Left lung (tissue), 10 donors: ENCODE results near the gene C11orf98. TPM values are rescaled to one million over a fixed set of nuclear protein-coding genes. Genes with fewer than 3 reads are reported as not detected.
A peak's percentile ranks its signal among the peaks of the same experiment; 100 is the strongest.
"Not testable (repeated sequence)": the region's sequence is repeated elsewhere in the genome, so short reads cannot be mapped to it uniquely, and the experiment has no call there.

Source experiments
- ATAC-seq: fragments of 200-7000 bp; cut with Tn5 transposase; one replicate; pipeline ENCODE4 v1.9.1; 2020; ENCODE audit warnings: moderate library complexity
- DNase-seq, 4 donors: peaks; one replicate each; pipeline ENCODE4 v3.0.0-alpha.2; 2013 to 2020
- H3K27ac ChIP-seq, 2 donors: fragments of 200-600 bp; sonication (generic) in 1 of 2; one replicate each; pipeline versions ENCODE4 v1.5.0 to v1.8.0; 2020 to 2021
- H3K27me3 ChIP-seq, 2 donors: fragments of 200-600 bp; sonication (generic) in 1 of 2; one replicate each; pipeline versions ENCODE4 v1.5.0 to v1.8.0; 2020 to 2021
- H3K36me3 ChIP-seq, 2 donors: fragments of 200-600 bp; sonication (generic) in 1 of 2; one replicate each; pipeline versions ENCODE4 v1.5.0 to v1.8.0; 2020 to 2021
- H3K4me1 ChIP-seq, 2 donors: fragments of 200-600 bp; one replicate each; pipeline ENCODE4 v1.8.0; 2021
- H3K4me3 ChIP-seq, 2 donors: fragments of 200-600 bp; sonication (generic) in 1 of 2; one replicate each; pipeline versions ENCODE4 v1.5.0 to v1.8.0; 2020 to 2021; ENCODE audit warnings: mild to moderate bottlenecking in 1 of 2
- H3K9me3 ChIP-seq, 2 donors: fragments of 200-600 bp; sonication (generic) in 1 of 2; one replicate each; pipeline versions ENCODE4 v1.5.0 to v1.8.0; 2020 to 2021
- intact Hi-C, 2 donors: fragments of 100-400 bp; cut with DNase I; formaldehyde crosslinking; loops; one replicate each; pipeline versions ENCODE4 v1.11.2 to v1.14.2; 2022
- polyA plus RNA-seq, 6 donors: library from polyadenylated mRNA; unstranded; fragments of 120-200 nt; gene quantifications; one replicate each; pipeline ENCODE4 v1.2.1, GENCODE V29; 2013; ENCODE audit not compliant: insufficient read length in 6 of 6
- total RNA-seq, 2 donors: library from RNA; stranded (reverse); fragmentation: NEBNext Ultra II Directional; extraction: Animal tissue kit (Norgen Biotek cat#: 25700); gene quantifications; one replicate each; pipeline ENCODE4 v1.2.1, GENCODE V29; 2021
- TF ChIP-seq, protein P1 (sequence below), 2 donors: fragments of 200-600 bp; sonication (generic) in 1 of 2; IDR thresholded peaks; one replicate each; pipeline versions ENCODE4 v1.5.0 to v1.8.0; 2021; ENCODE audit warnings: antibody characterized with exemption in 2 of 2
- donor health status: DM: no; HTN: yes; CAD: no.
- donor health status: DM: no; HTN: no; CAD: no.

C11orf98 gene
- total and polyA plus RNA-seq, 8 donors: 42.6 to 65.5 (median 51.1) TPM

DNA sequence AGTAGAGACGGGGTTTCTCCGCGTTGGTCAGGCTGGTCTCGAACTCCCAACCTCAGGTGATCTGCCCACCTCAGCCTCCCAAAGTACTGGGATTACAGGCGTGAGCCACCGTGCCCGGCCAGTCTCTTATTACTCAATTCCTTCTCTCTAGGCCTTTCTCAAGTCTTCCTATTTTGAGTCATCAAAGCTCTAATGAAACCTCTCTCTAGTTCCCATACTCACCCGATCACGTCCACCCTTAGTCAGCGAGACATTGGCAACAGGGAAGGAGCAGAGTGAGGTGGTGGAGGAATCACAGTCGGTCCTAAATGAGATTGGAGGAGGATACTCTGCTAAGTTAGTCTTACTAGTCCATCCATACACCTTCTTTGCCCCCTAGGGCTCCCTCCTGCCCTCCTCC lies 37.2 kb upstream of the C11orf98 start:
- Histone ChIP-seq H3K9me3 (no peaks in the 10 kb centered on the region), H3K36me3 (peaks cover 0 to 25% of the 10 kb centered on the region in 2 donors), H3K4me3 (no peak overlapping the region), H3K27ac (no peak overlapping the region), H3K4me1 (peaks cover 12 to 31% of the 10 kb centered on the region in 2 donors), H3K27me3 (no peaks in the 10 kb centered on the region)
- no peak for DNase-seq
- intact Hi-C loops: no loop called here
- TF ChIP-seq, protein P1, sequence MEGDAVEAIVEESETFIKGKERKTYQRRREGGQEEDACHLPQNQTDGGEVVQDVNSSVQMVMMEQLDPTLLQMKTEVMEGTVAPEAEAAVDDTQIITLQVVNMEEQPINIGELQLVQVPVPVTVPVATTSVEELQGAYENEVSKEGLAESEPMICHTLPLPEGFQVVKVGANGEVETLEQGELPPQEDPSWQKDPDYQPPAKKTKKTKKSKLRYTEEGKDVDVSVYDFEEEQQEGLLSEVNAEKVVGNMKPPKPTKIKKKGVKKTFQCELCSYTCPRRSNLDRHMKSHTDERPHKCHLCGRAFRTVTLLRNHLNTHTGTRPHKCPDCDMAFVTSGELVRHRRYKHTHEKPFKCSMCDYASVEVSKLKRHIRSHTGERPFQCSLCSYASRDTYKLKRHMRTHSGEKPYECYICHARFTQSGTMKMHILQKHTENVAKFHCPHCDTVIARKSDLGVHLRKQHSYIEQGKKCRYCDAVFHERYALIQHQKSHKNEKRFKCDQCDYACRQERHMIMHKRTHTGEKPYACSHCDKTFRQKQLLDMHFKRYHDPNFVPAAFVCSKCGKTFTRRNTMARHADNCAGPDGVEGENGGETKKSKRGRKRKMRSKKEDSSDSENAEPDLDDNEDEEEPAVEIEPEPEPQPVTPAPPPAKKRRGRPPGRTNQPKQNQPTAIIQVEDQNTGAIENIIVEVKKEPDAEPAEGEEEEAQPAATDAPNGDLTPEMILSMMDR (IDR thresholded peaks at IDR 0.05): no peak
- no peak for ATAC-seq

DNA sequence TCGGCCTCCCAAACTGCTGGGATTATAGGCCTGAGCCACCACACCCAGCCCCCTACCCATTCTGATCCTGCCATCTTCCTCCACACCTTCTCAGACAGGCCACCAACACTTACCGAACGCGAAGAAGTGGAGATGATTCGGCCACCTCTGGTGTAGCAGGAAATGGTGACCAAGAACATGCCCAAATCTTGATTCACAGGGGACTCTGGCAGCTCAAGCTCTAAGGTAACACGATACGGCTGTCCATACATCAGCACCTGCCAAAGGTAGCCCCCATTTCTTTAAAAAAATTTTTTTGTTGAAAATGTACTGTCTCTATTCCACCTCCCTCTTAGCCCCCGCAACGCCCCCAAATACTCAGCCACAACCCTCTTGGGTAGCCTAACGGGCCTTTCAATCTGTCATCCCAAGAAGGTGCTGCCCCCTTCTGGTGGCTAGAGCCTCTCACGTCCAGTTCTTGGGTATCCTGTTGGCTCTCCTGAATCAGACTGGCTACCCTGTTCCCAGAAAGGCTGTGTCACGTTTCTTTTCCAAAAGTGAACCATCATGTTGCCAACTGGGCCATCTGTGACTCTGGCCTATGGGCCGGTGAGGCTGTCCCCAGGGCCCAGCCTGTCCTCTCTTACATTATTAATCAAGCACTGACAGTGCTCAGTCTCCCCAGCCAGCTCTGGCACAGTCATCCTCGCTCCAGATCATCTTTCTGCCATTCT lies 29.6 kb upstream of the C11orf98 start:
- TF ChIP-seq, protein P1 (IDR thresholded peaks at IDR 0.05): peak; percentile 74 to 87
- Histone ChIP-seq H3K4me3 (no peak overlapping the region), H3K27ac (no peak overlapping the region), H3K27me3 (no peaks in the 10 kb centered on the region), H3K9me3 (no peaks in the 10 kb centered on the region), H3K36me3 (peaks cover 0 to 49% of the 10 kb centered on the region in 2 donors), H3K4me1 (peaks cover 0 to 8% of the 10 kb centered on the region in 2 donors)
- peak; percentile 92 for ATAC-seq
- intact Hi-C loops: loop anchor here in 1 of 2 donors (5.0 kb wide), 1 partner anchor 312 kb away; no protein-coding TSS in a partner anchor
- DNase-seq: peak in 3 of 4 donors; percentile 8 to 83 (median 77)

DNA sequence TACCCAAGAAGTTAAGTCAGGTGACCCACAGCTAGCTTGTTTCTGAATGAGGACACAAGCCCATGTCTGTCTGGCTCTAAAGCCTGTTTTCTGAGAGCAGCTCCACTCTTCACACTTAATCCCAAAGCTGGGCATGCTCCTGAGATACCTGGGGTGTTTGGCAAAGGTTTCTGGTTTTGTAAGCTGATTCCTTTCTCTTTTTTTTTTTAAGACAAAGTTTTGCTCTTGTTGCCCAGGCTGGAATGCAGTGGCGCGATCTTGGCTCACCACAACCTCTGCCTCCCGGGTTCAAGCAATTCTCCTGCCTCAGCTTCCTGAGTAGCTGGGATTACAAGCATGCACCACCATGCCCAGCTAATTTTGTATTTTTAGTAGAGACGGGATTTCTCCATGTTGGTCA lies 28.6 kb upstream of the C11orf98 start:
- H3K4me3 ChIP-seq, H3K27me3 ChIP-seq, H3K27ac ChIP-seq, H3K4me1 ChIP-seq, DNase-seq, ATAC-seq, H3K9me3 ChIP-seq: not testable (repeated sequence)
- intact Hi-C loops: loop anchor here in 1 of 2 donors (5.0 kb wide), 1 partner anchor 311 kb away; no protein-coding TSS in a partner anchor
- peaks cover 0 to 50% of the 10 kb centered on the region in 2 donors for H3K36me3 ChIP-seq

DNA sequence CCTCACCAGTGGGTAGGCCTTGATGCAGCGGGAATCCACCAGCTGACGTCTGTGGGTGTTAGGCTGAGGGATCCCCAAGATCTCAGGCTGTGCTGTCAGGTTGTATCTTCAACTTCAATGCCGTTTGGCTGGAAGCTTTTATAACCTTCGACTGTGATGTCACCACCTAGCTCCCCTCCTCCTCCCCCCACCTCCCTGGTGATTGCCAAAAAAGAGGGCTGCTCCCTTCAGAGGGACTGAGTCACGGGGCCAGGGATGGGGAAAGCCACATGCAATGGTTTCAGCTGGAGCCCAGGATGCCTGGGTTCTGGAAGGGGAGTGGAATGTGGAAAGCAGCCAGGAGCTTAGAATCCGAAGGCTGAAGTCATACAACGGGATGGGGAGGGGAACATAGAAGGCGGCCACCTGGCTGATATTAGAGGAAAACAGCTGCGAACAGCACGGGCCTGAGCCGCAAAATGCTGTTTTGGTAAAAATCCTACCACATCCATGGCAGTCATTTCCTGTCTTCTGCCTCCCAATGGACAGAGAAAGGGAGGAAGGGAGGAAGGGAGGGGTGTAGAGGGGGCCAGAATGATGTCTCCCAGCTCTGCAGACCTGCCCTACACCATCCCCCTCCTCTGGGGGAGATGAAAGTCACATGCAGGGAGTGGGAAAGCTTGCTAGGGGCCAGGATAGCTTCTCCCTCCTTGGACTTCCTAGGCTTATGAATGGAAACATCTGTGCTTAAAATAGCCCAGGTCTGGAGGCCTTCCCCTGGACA lies 24.6 kb upstream of the C11orf98 start, which contains the start of gene LRRN4CL:
Gene LRRN4CL (minus strand): TSS at position 110 of the 763 bp plus-strand sequence. CDS start 1,022 bp downstream, outside the sequence.
- TF ChIP-seq, protein P1 (IDR thresholded peaks at IDR 0.05): no peak
- H3K4me1 ChIP-seq: peaks cover 0 to 7% of the 10 kb centered on the region in 2 donors
- ATAC-seq: peak; percentile 51
- no peaks in the 10 kb centered on the region for H3K9me3 ChIP-seq
- H3K27ac ChIP-seq: no peak within 1 kb of the TSS
- intact Hi-C loops: loop anchor here in 1 of 2 donors (5.0 kb wide), 1 partner anchor 307 kb away; no protein-coding TSS in a partner anchor
- peaks cover 0 to 44% of the 10 kb centered on the region in 2 donors for H3K36me3 ChIP-seq
- no peak for DNase-seq
- H3K27me3 ChIP-seq: peaks cover 9 to 28% of the 10 kb centered on the region in 2 donors
- no peak within 1 kb of the TSS for H3K4me3 ChIP-seq

DNA sequence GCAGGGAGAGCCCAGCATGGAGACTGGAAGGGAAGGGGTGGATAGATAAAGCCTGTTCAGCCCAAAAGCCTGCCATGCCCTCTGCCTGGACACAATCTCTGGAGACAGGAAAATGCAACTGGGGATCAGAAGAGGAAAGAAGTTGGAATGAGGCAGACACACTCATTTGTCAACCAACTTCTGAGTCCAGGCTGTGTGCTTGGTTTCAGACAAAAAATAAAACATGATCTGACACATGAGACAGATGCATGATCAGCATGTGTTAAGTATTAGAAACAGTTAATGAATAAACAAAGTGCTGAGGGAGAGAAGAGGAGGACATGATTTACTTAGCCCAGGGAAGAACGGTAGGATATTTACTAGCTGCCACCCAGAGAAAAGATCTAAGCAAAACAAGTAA lies 23.5 kb upstream of the C11orf98 start:
- Histone ChIP-seq H3K9me3 (no peaks in the 10 kb centered on the region), H3K27ac (no peak overlapping the region), H3K4me3 (no peak overlapping the region), H3K4me1 (peaks cover 0 to 4% of the 10 kb centered on the region in 2 donors), H3K27me3 (peaks cover 9 to 28% of the 10 kb centered on the region in 2 donors), H3K36me3 (peaks cover 0 to 40% of the 10 kb centered on the region in 2 donors)
- no peak for DNase-seq
- ATAC-seq: no peak
- TF ChIP-seq, protein P1 (IDR thresholded peaks at IDR 0.05): no peak
- intact Hi-C loops: no loop called here
